Hindlimb muscle (tissue), 1 donor: Measurements from ENCODE around the gene PRKD2. TPM values are rescaled to one million over a fixed set of nuclear protein-coding genes. Genes with fewer than 3 reads are reported as not detected.

Experiments used
- DNase-seq: peaks from one replicate; pipeline ENCODE4 v3.0.0-alpha.2; 2013
- polyA plus RNA-seq: library from polyadenylated mRNA; unstranded; fragments of 120-200 nt; gene quantifications from one replicate; pipeline ENCODE4 v1.2.1, GENCODE V29; 2013; ENCODE audit not compliant: insufficient read length

The PRKD2 gene
- polyA plus RNA-seq, 1 donor = 20.7 TPM

GRCh38 chr19:46660008-46660517 lies 56.9 kb downstream of the PRKD2 start:
- DNase-seq = peak; percentile 45

DNA sequence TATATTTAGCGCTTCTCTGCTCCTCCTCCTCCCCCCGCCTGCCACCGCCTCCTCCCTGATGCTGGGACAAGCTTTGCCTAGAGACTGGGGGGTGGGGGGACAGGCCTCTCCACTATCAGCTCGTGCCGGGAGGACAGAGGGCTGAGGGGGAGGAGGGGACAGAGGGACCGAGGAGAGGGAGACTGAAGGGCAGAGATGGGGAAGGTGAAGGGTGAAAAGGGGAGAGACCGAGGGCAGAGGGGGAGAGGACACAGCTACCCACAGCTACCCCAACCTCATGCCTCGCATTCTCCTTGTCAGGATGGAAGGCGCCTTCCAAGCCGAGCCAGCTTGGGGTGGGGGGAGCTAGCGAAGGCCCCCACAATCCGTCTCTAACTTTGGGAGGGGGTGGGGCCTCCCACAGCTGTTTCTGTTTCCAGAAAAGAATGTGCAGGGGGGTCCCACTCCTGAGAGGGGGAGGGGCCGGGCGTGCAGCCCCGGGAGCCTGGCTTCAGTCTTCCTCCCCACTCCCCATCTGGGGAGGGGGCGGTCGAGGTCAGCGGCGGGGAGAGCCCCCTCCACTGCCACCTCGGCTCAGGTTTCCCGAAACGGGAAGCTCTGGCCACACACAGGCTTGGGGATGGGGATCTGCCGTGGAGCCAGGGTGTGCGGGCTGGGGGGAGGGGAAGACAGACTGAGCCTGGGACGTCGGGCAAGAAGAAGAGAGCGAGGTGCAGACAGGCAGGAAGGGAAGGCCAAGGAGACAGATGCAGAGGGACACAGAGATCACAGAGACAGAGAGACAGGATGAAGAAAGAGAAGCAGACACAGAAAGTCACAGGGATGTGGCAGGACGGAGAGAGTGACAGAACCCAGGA lies 57.5 kb downstream of the PRKD2 start:
- peak; percentile 55 for DNase-seq

GRCh38 chr19:46656541-46656940 lies 60.4 kb downstream of the PRKD2 start:
- DNase-seq = no peak

DNA sequence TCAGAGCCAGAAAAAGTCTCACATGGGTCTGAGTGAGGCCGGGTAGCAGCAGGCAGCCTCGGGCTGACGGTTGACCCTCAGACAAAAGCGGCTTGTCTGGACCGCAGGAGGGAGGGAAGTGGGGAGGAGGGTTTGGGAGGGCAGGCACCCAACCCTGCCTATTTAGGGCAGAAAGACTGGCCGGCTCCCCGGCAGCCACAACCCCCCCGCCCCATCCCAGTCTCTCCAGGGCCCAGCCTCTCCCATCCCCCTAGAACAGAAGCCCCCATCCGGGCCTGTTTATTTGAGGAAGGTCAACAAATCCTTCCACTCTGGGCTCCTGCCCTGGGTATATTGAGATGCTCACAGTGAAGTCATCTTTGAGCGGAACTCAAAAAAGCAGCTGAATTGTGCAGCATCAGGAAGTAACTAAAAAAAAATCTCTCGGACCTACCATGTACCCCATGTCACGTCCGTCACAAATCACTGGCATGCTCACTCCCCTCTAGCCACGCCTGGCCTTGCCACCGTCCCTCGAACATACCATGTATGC lies 62.2 kb downstream of the PRKD2 start:
- DNase-seq = no peak

DNA sequence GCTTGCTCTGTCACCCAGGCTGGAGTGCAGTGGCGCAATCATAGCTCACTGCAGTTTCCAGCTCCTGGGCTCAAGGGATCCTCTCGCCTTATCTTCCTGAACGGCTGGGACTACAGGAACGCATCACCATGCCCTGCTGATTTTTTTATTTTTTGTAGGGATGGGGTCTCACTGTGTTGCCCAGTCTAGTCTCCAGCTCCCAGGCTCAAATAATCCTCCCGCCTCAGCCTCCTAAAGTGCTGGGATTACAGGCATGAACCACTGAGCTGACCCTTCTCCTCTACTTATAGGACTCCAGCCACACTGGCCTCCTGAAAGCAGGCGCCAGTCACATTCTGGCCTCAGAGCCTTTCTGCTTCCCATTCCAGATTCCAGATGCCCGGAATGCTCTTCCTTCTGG lies 66.5 kb downstream of the PRKD2 start:
- DNase-seq = no peak

GRCh38 chr19:46648961-46649960 lies 67.7 kb downstream of the PRKD2 start:
- DNase-seq = no peak

DNA sequence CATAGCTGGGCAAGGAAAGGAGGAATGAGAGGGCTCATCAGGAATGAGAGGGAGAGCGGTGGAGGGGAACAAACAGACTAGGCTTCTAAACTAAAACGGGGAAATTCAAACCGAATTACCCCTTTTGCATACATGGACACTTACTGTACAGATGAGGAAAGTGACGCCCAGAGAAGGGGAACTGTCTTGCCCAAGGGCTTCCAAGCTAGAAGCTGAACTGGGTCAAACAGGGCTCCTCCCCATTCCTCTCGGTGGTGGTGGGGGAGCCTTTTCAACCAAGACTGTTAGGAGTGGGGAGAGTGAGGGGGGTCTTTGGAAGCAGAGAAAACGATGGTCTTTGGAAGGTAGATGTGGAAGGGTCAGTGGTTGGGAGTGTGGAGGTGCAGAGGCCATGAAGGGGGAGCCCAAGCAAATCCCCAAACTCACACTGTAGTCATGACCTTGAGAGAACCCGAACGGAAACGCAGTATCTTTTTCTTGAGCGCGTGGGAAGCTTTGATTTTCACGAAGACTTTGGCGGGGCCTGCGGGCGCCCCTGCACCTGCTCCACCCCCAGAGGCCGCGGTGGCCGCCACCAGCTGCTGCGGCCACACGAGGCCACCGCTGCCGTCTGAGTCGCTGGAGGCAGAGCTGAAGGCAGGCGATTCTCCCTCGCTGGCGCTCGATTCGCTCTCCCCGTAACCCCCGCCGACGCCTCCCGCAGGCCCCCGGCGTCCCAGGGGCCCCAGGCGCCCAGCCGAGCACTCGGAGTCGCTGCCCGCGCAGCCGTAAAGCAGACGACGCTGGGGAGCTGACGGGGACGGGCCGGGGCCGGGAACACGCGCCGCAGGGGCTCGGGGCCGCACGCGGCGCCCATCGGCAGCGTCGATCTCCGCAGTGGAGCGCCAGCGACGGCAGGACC lies 68.6 kb downstream of the PRKD2 start:
- no peak for DNase-seq

DNA sequence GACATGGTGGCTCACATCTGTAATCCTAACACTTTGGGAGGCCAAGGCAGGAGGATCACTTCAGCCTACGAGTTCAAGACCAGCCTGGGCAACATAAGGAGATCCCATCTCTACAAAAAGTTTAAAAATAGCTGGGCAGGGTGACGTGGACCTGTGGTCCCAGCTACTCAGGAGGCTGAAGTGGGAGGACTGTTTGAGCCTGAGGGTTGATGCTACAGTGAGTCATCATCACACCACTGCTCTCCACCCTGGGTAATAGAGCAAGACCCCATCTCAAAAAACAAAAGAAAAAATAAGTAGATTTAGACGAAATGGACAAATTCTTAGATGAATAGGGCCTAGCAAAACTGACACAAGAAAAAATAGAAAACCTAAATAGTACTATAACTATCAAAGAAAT lies 70.5 kb downstream of the PRKD2 start:
- no peak for DNase-seq

DNA sequence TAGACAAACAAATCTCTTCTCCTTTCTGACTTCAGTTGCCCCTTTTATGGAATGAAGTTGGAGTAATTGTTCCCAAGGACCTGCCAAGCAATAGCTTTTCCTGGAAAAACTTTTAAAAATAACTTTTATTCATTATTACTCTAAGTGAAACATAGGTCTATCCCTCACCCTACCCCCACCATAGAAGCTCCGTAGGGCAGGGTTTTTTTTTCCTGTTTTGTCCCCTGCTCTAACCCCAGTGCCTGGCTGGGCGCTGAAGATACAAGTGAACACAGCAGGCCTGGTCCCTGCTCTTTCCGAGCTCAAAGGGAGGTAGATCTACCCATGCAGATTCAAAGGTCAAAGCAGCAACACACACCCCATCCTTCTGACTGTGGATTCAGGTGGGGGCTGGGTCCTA lies 72.2 kb downstream of the PRKD2 start:
- DNase-seq = no peak

GRCh38 chr19:46640656-46641055 lies 76.3 kb downstream of the PRKD2 start:
- DNase-seq = no peak

DNA sequence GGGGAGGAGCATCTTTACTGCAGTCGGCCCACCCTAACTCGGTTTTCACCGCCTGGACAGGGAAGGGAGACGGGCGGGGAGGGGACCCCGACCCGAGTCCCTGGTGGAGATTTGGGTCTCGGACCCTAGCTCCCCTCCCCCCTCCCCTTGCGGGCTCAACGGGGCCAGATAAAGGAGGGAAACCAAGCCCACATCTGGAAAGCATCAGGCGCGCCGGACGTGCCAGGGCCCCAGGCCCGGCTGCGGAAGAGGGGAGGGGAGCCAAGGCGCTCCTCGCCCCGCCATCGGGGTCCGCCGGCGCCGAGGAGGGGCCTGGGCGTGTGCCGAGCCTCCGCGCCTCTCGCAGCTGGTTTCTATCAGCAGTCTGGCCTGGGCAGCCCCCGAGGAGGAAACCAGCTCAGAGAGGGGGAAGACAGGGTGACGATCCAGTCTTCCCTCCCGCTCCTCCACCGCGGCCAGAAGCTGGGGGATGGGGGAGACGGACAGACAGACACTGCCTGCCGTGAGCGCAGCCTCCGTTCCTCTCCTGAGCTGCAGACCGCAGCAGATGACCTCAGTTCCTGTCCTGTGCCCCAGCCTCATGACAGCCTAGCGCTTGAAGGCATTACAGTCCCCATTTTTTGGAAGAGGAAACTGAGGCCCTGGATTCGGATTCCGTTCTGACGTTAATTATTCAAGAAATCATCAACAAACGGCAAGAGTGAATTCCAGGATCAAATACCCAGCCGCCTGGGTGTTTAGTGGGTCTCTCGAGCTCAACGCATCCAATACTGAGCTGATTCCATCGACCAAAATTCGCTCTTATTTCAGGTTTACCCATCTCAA lies 77.3 kb downstream of the PRKD2 start:
- peak; percentile 88 for DNase-seq

DNA sequence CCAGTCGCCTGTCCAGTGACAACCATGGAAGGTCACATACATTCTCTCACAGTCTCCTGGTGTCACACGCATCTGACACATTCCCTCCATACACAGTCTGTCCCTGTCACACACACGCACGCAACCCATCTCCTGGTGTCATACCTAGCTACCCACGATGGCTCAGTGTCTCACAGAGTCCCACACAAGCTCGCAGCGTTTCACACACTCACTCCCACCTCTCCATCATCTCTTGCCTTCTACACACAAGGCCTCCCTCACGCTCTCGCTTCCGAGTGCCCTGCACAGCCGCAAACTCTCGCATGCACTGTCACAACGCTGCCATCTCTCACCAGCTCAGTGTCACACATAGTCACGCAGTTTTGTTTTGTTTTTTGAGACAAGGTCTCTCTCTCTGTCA lies 79.7 kb downstream of the PRKD2 start:
- DNase-seq = no peak

- DNase-seq = no peak
Observed at GRCh38 chr19:46635920-46636761, 80.8 kb downstream of the PRKD2 start, which contains the start of gene GNG8. Gene GNG8, minus strand, starts transcription at chr19:46636202. Its CDS starts 1,520 bp downstream, at chr19:46634682.

DNA sequence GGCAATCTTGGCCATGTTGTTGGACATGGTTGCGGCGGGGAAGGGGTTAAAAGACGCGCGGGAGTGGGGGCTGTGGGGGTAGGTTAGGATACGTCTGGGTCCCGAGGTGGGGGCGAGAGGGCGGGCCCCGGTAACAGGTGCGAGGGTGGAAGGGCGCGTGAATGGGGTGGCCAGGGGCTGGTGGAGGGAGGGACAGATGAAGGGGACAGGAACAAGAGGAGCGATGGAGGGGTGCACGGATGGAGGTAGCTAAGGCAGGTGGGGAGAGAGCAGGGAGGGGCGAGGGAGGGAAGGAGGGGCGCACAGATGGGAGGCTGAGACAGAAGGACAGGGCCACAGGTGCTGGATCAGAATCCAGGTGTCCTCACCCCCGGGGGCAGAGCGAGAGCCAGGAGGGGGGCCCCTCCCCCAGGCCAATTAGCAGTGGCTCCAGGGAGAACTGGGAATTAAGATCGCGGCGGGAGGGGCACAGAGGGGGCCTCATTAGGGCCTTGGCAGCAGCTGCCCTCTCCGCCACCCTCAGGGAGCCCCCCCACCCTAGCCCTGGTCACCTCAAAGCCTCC lies 82.2 kb downstream of the PRKD2 start:
- DNase-seq = no peak

DNA sequence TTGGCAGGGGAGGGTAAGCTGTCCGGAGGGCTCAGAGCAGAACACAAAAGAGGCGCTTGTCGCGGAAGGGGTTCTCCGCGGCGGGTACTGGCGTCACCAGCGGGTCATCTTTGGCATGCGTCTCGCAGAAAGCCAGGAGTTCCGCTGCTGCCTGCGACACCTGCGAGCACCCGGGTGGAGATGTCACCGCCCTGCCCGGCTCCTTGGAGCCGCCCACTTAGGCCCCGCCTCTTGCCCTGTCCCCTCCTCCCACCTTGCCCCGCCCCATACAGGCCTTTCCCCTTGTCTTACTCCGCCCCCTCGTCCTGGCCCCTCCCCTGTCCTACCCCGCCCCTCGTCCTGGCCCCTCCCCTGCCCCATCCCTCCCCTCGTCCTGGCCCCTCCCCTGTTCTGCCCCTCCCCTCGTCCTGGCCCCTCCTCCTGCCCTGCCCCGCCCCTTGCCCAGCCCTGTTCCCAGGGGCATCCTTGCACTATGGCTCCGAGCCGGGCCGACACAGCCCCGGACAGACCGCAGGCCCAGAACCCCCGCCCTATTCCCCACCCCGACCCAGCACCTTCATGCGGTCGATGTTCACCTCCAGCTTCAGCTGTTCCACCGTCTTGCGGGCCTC lies 82.8 kb downstream of the PRKD2 start:
- DNase-seq = no peak

GRCh38 chr19:46633130-46633529 lies 83.8 kb downstream of the PRKD2 start:
- DNase-seq = no peak

- DNase-seq = no peak
Observed at GRCh38 chr19:46631481-46631880, 85.4 kb downstream of the PRKD2 start.

DNA sequence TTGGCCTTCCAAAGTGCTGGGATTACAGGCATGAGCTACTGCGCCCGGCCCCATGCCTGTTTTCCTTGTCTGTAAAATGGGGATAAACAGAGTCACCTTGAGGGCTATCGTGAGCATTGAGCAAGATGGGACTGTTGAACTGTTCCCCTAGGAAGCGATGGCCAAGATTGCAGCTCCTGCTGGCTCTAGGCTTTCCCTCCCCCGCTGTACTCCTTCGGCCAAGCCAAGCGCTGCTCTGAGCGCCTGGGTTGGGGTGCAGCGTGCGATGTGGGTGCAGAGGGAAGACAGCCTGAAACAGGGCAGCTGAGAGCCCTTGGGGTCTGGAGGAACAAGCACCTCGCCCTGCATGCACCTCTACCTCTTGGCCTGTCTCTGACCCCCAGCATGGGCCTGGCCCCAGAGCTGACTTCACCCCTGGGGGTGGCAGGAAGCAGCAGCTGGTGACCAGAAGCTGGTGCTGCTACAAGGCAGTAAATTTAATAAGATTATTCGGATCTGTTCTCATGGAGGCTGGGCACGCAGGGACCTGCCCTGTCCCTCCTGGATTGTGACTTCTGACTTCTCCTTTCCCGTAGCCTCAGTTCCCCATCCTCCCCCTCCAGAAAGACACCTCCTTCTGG lies 86.2 kb downstream of the PRKD2 start:
- no peak for DNase-seq
